CD4-positive, alpha-beta T cell treated with Interferon gamma for 1 hour (primary cell): Measurements from ENCODE around the gene TEX53.

Experiments used
- DNase-seq: peaks from one replicate; pipeline ENCODE4 v3.0.0-alpha.2; 2020

The TEX53 gene

GRCh38 chr9:114633438-114634089 is 24.0 kb downstream of the TEX53 start:
- DNase-seq: no peak

- DNase-seq: no peak
These were observed 26.4 kb downstream of the TEX53 start for GRCh38 chr9:114631166-114631565.

- DNase-seq: no peak
These were observed 28.0 kb downstream of the TEX53 start for GRCh38 chr9:114629563-114630090.

- DNase-seq: no peak
These were observed 30.1 kb downstream of the TEX53 start for GRCh38 chr9:114627553-114627952.

- no peak for DNase-seq
These were observed 31.1 kb downstream of the TEX53 start for GRCh38 chr9:114626415-114627020.

GRCh38 chr9:114624677-114625076 is 32.9 kb downstream of the TEX53 start:
- DNase-seq: no peak

GRCh38 chr9:114621975-114622609 is 35.5 kb downstream of the TEX53 start:
- DNase-seq: no peak

DNA sequence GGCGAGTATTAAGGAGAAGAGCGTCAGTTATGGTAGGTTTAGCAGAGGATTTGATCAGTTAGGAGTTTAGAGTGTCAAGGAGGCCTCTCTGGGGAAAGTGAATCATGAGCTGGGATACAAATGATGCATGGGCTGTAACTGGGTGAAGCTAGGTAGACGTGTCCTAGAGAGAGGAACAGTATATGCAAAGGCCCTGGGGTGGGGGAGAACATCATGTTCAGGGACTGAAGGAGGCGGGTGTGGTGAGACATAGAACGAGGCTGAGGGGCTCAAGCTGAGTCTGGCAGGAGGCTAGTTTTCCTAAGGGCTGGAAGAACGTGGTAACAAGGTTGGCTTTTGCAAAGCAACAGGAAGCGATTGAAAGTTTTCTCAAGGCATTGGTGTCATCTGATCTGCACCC is 36.0 kb downstream of the TEX53 start:
- no peak for DNase-seq

DNA sequence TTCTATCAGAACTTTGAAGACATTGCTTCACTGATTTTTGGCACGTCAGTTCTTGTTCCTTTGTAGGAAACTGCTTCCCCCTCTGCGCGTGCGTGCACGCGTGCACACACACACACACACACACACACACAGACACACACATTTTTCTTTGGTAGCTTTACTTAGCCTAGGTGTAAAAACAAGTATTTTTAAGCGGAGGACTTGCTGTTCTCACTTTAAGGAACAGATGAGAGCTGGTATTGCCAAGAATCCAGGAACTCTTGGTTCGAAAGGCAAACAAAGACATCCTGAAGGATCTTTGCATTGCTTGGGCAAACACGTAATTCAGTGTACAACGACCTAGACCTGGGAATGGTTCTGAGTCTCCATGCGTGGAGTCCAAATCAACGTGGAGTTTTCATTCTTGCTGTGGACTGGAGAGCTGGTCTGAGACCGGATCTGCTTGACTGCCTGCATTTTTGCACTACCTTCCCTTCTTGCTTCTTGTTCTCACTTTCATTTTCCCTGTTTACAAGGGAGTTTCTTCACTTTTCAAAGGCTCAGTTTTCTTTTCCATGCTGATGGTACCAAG is 38.3 kb downstream of the TEX53 start:
- peak; percentile 49 for DNase-seq

DNA sequence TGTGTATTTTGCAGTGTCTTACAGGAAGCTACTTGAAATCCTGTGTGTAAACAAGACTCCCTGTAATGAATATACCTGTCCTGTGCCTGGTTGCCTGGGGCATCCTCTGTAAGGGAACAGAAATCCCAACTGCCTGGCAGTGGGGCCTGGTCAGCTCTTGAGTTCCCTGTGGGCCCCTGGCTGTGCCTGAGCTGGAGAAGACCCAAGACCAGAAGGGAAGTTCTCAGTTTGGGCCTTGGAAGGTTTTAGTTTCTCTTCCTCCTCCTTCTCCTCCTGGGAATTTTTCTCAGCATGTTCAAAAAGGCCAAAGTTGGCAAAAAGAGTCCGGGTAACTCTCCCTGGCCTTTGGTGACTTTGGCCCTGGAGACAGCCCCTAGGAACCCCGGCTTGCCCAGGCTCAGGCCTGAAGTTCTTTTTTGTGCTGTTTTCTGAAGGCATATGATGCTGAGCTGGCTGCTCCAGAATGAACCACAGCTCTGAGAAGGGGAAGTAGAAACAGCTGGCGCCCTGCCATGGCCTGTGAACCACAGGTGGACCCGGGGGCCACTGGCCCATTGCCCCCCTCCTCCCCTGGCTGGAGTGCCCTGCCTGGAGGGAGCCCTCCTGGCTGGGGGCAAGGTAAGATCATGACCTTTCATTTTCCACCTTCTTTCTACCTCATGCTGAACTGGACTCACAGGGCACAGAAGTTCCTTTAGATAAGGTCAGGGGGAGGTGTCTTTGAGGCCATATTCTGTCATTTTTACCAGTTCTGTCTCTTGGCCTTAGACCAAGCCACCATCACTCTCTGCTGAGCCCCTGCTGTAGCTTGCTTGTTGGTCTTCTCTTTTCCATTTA is 40.7 kb downstream of the TEX53 start:
- peak; percentile 61 for DNase-seq

- DNase-seq: no peak
These were observed 43.2 kb downstream of the TEX53 start for GRCh38 chr9:114614373-114614772.

DNA sequence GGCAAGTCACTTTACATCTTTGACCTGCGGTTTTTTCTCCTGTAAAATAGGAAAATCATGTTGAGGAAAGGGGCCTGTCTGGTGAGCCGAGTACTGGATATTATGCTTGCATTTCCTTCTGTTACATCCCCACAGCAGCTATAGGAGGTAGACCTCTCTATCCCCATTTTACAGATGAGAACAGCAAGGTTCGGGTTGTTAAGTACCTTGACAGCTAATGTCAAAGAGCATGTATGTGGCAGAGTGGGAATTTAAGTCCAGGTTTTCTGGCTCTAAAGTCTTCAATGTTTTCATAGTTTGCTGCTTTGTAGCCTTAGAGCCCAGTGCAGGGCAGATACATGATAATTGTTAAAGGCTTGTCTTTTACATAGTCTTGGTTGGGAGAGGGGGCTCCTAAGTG is 43.7 kb downstream of the TEX53 start:
- no peak for DNase-seq

GRCh38 chr9:114613087-114613486 is 44.5 kb downstream of the TEX53 start:
- DNase-seq: no peak

GRCh38 chr9:114612272-114612923 is 45.2 kb downstream of the TEX53 start:
- DNase-seq: no peak

DNA sequence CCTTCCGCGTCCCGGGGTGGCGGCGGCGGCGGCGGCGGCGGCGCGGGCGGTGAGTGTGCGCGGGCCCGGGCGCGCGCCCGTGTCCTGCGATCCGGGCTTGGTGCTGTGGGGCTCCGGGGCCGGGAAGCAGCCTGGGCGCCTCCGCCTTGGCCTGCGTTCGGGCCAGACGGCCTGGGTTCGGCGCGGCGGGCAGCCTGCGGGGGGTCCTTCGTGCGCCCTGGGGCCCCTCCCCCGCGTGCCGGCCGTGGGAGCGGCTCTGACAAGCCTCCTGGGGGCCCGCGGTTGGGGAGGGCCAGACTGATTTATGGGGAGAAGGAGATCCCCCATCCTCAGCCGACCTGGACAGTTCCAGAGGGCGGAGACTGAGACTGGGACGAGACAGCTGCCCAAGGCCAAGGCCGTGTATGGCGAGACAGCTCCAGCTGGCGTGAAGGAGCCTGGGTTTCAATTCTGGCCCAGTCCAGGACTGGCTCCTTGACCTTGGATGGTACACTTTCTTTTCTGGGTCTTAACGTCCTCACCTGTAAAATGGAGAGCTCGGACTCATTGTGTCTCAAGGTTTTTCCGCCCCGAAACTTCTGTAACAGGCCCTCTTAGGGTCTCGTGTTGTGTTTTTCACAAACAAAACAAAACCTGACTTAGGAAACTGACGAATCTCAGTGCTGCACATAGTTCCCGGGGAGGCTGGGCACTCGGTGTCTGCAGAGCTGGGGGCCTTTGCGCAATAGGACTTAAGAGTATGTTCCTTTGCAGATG is 45.9 kb downstream of the TEX53 start:
- peak; percentile 33 for DNase-seq

DNA sequence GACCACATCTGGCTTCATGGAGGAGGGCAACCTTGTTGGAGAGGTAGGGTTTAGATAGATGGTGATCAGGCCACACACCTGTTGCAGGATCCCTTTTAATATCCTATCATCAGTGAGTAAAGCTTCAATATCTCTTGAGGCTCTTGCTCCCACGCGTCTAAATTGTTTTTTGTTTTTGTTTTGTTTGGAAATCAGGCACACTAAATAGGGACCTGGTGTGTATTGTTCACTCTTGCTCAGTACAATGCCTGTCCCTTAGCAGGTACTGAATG is 49.1 kb downstream of the TEX53 start:
- DNase-seq: no peak

DNA sequence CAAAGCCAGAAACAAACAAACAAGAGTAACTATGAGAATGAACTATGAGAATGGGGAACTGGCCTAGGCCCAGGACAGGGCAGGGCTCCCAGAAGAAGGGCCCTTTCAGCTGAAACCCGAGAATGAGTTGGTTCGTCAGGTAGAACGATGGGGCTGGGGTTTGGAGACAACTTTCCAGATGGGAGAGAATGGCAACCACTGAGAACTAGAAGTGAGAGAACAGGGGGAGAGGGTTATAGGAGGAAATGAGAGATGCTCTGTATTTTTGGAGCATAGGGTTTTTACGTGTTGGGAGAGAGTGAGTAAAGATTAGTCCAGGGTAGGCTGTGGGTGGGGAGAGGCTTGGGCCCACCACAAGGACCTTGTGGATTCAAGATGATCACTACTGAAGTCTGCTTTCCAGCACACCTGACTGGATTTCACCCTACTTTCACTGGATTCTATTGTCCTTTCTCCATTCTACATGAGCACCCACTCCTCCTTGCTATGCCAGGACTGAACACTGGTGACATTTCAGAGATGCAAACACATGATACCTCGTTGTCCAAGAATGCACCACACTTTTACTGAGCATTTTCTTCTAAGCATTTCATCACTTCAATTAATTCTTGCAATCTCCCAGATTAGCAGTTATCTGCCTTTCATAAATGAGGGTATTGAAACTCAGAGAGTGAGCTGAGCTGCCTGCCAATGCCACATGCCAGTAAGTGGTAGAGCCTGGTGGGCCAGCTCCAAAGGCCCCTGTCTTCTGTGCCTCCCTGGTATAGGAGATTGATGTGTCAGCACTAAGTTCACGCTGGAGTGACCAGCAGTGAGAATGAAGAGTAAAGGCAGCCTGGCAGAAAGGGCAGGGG is 49.7 kb downstream of the TEX53 start:
- DNase-seq: no peak

DNA sequence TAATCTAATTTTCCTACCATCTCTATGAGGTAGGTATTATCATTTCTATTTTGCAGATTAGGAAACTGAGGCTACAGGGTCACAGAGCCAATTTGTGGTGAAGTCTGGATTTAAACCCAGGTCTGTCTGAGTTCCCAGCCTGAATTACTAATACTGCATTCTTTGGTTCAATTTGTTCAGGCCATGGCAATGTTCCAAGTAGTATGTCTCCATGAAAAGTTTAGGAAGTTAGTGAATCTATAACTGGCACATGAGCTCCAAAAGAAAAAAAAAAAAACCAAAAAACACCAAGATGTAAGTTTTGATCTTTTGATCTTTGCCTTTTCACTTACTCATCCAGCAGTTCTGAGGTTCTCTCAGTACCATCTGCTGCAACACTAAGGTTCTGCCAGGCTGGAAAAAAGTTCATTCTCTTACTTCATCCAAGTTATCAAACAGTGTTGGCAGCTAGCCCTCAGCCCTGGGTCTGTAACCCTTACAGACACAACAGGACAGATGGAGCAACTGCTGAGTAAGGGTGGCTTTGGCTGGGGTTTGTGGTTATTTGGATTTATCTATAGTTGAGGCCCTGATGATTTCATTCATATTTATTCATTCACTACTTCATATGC is 50.9 kb downstream of the TEX53 start:
- no peak for DNase-seq
